Tibial nerve (tissue), 4 donors: Measurements from ENCODE around the gene ST3GAL2.

Experiments
- CTCF ChIP-seq, 5 experiments: fragments of 200-600 bp in 3 of 5; fragments of 450-650 bp in 2 of 5; sonication (generic) in 3 of 5; IDR thresholded peaks; one replicate each; pipeline ENCODE4 v1.5.1; 2016 to 2019; ENCODE audit warnings: antibody characterized with exemption in 5 of 5, mild to moderate bottlenecking in 3 of 5, moderate library complexity in 2 of 5
- EP300 ChIP-seq, 2 donors: sonication (generic); formaldehyde crosslinking; IDR thresholded peaks; one replicate each; pipeline ENCODE4 v1.6.1; 2017; ENCODE audit warnings: antibody characterized with exemption in 2 of 2, mild to moderate bottlenecking in 1 of 2
- POLR2A ChIP-seq, 2 donors: fragments of 450-650 bp; IDR thresholded peaks; one replicate each; pipeline ENCODE4 v1.6.1; 2017; ENCODE audit warnings: antibody characterized with exemption in 2 of 2, mild to moderate bottlenecking in 2 of 2, moderate library complexity in 2 of 2

- TF ChIP-seq POLR2A (IDR thresholded peaks at IDR 0.05) (no peak), CTCF (IDR thresholded peaks at IDR 0.05) (no peak), EP300 (IDR thresholded peaks at IDR 0.05) (no peak)
Observed at GRCh38 chr16:70337814-70338213, 101.1 kb downstream of the ST3GAL2 start.
